Retinal pigment epithelial cell (primary cell): Measurements from ENCODE around the gene HYOU1.

Experiments used
- DNase-seq: peaks from one replicate; pipeline ENCODE4 v3.0.0-alpha.2; 2010; ENCODE audit warnings: low read depth
- H3K4me3 ChIP-seq: 2 replicates; pipeline ENCODE4 v1.5.1; 2011; ENCODE audit warnings: mild to moderate bottlenecking, low read length, control low read depth, moderate library complexity
- CTCF ChIP-seq: conservative IDR thresholded peaks from 2 replicates; pipeline ENCODE4 v1.5.1; 2011; ENCODE audit warnings: low read depth, low read length, control low read depth, inconsistent platforms

HYOU1 gene

GRCh38 chr11:119099711-119100110, 42.7 kb upstream of the HYOU1 start:
- H3K4me3 ChIP-seq: no peak overlapping the region
- TF ChIP-seq CTCF: no peak
- DNase-seq: no peak

- TF ChIP-seq CTCF: peak; percentile 11
- peak; percentile 98 for DNase-seq
- H3K4me3 ChIP-seq: peak overlapping the region; percentile 82
These were observed 38.3 kb upstream of the HYOU1 start for GRCh38 chr11:119095066-119095880.

GRCh38 chr11:119094816-119095065, 37.7 kb upstream of the HYOU1 start:
- DNase-seq: no peak
- peak; percentile 70 for TF ChIP-seq CTCF
- peak overlapping the region; percentile 82 for H3K4me3 ChIP-seq

- DNase-seq: no peak
- no peak for TF ChIP-seq CTCF
- peak overlapping the region; percentile 82 for H3K4me3 ChIP-seq
These were observed 37.2 kb upstream of the HYOU1 start for GRCh38 chr11:119093942-119094815.

- peak overlapping the region; percentile 82 for H3K4me3 ChIP-seq
- TF ChIP-seq CTCF: no peak
- DNase-seq: no peak
These were observed 36.2 kb upstream of the HYOU1 start for GRCh38 chr11:119092880-119093842.

- TF ChIP-seq CTCF: no peak
- peak overlapping the region; percentile 82 for H3K4me3 ChIP-seq
- DNase-seq: no peak
These were observed 35.2 kb upstream of the HYOU1 start for GRCh38 chr11:119091966-119092879.
